H1 (cell line): ENCODE results near the gene LTBR. TPM values are rescaled to one million over a fixed set of nuclear protein-coding genes. Genes with fewer than 3 reads are reported as not detected.

Source experiments
- CTCF ChIA-PET: fragments of 300-600 bp; sonication (Branson Sonifier 250); formaldehyde crosslinking; loops from one replicate; lab custom pipeline; 2021; ENCODE audit not compliant: partially characterized antibody; lab: Charles Lee
- POLR2A ChIA-PET: fragments of 300-600 bp; sonication (Branson Sonifier 250); formaldehyde crosslinking; loops from one replicate; lab custom pipeline; 2021; ENCODE audit warnings: inconsistent platforms; ENCODE audit not compliant: partially characterized antibody; lab: Charles Lee
- DNase-seq, 2 experiments: peaks; one replicate each; pipeline versions ENCODE4 v3.0.0 to v3.0.0-alpha.2; 2010 to 2022; ENCODE audit warnings: low spot score in 2 of 2, low read depth in 1 of 2, mixed read lengths in 1 of 2
- FAIRE-seq: peaks from 2 replicates; lab custom pipeline; 2011; peaks lifted over from hg19 to GRCh38; lab: Jason Lieb, UNC
- H2AFZ ChIP-seq: 2 replicates; pipeline ENCODE4 v1.8.1; 2012; ENCODE audit warnings: low read length, inconsistent platforms
- H2AK5ac ChIP-seq: 2 replicates; pipeline ENCODE4 v1.6.1; 2013; ENCODE audit warnings: low read depth, low read length
- H2BK120ac ChIP-seq: replicated peaks from 2 replicates; pipeline ENCODE3; 2013; ENCODE audit warnings: low read depth, low read length, inconsistent platforms
- H2BK12ac ChIP-seq: 2 replicates; pipeline ENCODE4 v1.6.1; 2013; ENCODE audit warnings: low read depth, low read length
- H2BK15ac ChIP-seq: 2 replicates; pipeline ENCODE4 v1.6.1; 2013; ENCODE audit warnings: low read length
- H2BK20ac ChIP-seq: 2 replicates; pipeline ENCODE4 v1.6.1; 2013; ENCODE audit warnings: low read length
- H2BK5ac ChIP-seq: 2 replicates; pipeline ENCODE4 v1.6.1; 2013; ENCODE audit warnings: low read depth, low read length
- H3K14ac ChIP-seq: 2 replicates; pipeline ENCODE4 v1.6.1; 2013; ENCODE audit warnings: inconsistent platforms; ENCODE audit not compliant: insufficient read length
- H3K18ac ChIP-seq: 2 replicates; pipeline ENCODE4 v1.6.1; 2013; ENCODE audit warnings: low read length; ENCODE audit errors: extremely low read depth
- H3K23ac ChIP-seq: 2 replicates; pipeline ENCODE4 v1.6.1; 2013; ENCODE audit warnings: inconsistent platforms; ENCODE audit not compliant: insufficient read length
- H3K23me2 ChIP-seq: 2 replicates; pipeline ENCODE4 v1.6.1; 2013; ENCODE audit warnings: low read depth, low read length
- H3K27ac ChIP-seq: 2 replicates; pipeline ENCODE4 v1.6.1; 2011; ENCODE audit warnings: low read depth, low read length, inconsistent platforms
- H3K27me3 ChIP-seq, 4 experiments: replicated peaks in 1 of 4; 1 replicate in 1 of 4; 2 replicates in 3 of 4; pipeline versions ENCODE4 v1.6.1 to v1.8.1; 2011 to 2013; ENCODE audit warnings: low read length in 3 of 4, mild to moderate bottlenecking in 3 of 4, inconsistent platforms in 2 of 4, mixed read lengths in 2 of 4, moderate library complexity in 1 of 4; ENCODE audit not compliant: control insufficient read depth in 3 of 4, insufficient read depth in 3 of 4; ENCODE audit errors: extremely low read depth in 1 of 4
- H3K36me3 ChIP-seq, 4 experiments: 2 replicates each; pipeline versions ENCODE4 v1.6.1 to v1.8.1; 2011 to 2013; ENCODE audit warnings: mild to moderate bottlenecking in 4 of 4, low read length in 3 of 4, moderate library complexity in 2 of 4, control low read depth in 1 of 4, inconsistent platforms in 1 of 4; ENCODE audit not compliant: insufficient read depth in 4 of 4, control insufficient read depth in 2 of 4
- H3K4ac ChIP-seq: replicated peaks from 2 replicates; pipeline ENCODE3; 2013; ENCODE audit warnings: low read length, low read depth, mixed read lengths, inconsistent platforms; ENCODE audit not compliant: insufficient read length
- H3K4me1 ChIP-seq, 4 experiments: replicated peaks in 1 of 4; 1 replicate in 1 of 4; 2 replicates in 3 of 4; pipeline versions ENCODE4 v1.6.1 to v1.8.1; 2011 to 2013; ENCODE audit warnings: low read length in 3 of 4, inconsistent platforms in 2 of 4, mixed read lengths in 1 of 4; ENCODE audit not compliant: insufficient read depth in 4 of 4, control insufficient read depth in 3 of 4
- H3K4me2 ChIP-seq, 2 experiments: 2 replicates each; pipeline versions ENCODE4 v1.6.1 to v1.8.1; 2011 to 2013; ENCODE audit warnings: low read depth in 2 of 2, low read length in 2 of 2, control low read depth in 1 of 2, inconsistent platforms in 1 of 2, mild to moderate bottlenecking in 1 of 2; ENCODE audit not compliant: insufficient read depth in 1 of 2
- H3K4me3 ChIP-seq, 4 experiments: fragments of 200-600, 300-600 bp in 1 of 4; sonication (generic), shearing (Covaris generic), sonication (Bioruptor Twin) in 1 of 4; 2 replicates each; pipeline versions ENCODE4 v1.5.1 to v1.8.1; 2011 to 2016; ENCODE audit warnings: low read length in 4 of 4, low read depth in 3 of 4, control low read depth in 2 of 4, inconsistent platforms in 2 of 4, mild to moderate bottlenecking in 2 of 4, mixed read lengths in 1 of 4, moderate library complexity in 1 of 4; ENCODE audit not compliant: insufficient read depth in 2 of 4; ENCODE audit errors: extremely low read depth in 1 of 4
- H3K56ac ChIP-seq: replicated peaks from 2 replicates; pipeline ENCODE3; 2013; ENCODE audit warnings: low read depth, mild to moderate bottlenecking, mixed read lengths, low read length, inconsistent platforms; ENCODE audit not compliant: insufficient read length
- H3K79me1 ChIP-seq: 2 replicates; pipeline ENCODE4 v1.6.1; 2013; ENCODE audit warnings: low read depth, low read length, control low read depth
- H3K79me2 ChIP-seq, 2 experiments: 2 replicates each; pipeline versions ENCODE4 v1.6.1 to v1.8.1; 2012 to 2013; ENCODE audit warnings: low read length in 2 of 2, mild to moderate bottlenecking in 2 of 2, inconsistent platforms in 1 of 2; ENCODE audit not compliant: insufficient read depth in 2 of 2, control insufficient read depth in 1 of 2
- H3K9ac ChIP-seq, 4 experiments: replicated peaks in 1 of 4; 1 replicate in 1 of 4; 2 replicates in 3 of 4; pipeline versions ENCODE4 v1.6.1 to v1.8.1; 2011 to 2013; ENCODE audit warnings: low read depth in 3 of 4, low read length in 3 of 4, control low read depth in 2 of 4, mild to moderate bottlenecking in 2 of 4, moderate library complexity in 2 of 4, inconsistent platforms in 1 of 4; ENCODE audit errors: extremely low read depth in 1 of 4
- H3K9me3 ChIP-seq, 2 experiments: 2 replicates each; pipeline versions ENCODE4 v1.6.1 to v1.8.1; 2012 to 2013; ENCODE audit warnings: mild to moderate bottlenecking in 2 of 2, moderate library complexity in 2 of 2, control low read depth in 1 of 2, inconsistent platforms in 1 of 2, low read depth in 1 of 2, low read length in 1 of 2, mixed read lengths in 1 of 2; ENCODE audit not compliant: insufficient read depth in 2 of 2
- H4K20me1 ChIP-seq, 2 experiments: replicated peaks in 1 of 2; 2 replicates each; pipeline versions ENCODE3 to v1.8.1; 2011 to 2013; ENCODE audit warnings: inconsistent platforms in 2 of 2, low read length in 2 of 2, mild to moderate bottlenecking in 1 of 2; ENCODE audit not compliant: insufficient read depth in 2 of 2, control insufficient read depth in 1 of 2
- H4K5ac ChIP-seq: 2 replicates; pipeline ENCODE4 v1.6.1; 2013; ENCODE audit warnings: low read length, low read depth, mixed read lengths, inconsistent platforms; ENCODE audit not compliant: insufficient read length
- H4K8ac ChIP-seq: 2 replicates; pipeline ENCODE4 v1.8.0; 2013; ENCODE audit warnings: mild to moderate bottlenecking, moderate library complexity, low read length, inconsistent platforms; ENCODE audit not compliant: insufficient read depth; ENCODE audit errors: extremely low read depth
- H4K91ac ChIP-seq: replicated peaks from 2 replicates; pipeline ENCODE3; 2013; ENCODE audit warnings: low read length, mixed read lengths, inconsistent platforms; ENCODE audit not compliant: insufficient read length
- ASH2L ChIP-seq: fragments of 200-600, 300-600 bp; sonication (generic); IDR thresholded peaks from one replicate; pipeline ENCODE4 v1.7.1; 2017; ENCODE audit warnings: low read length
- NANOG ChIP-seq: IDR thresholded peaks from 2 replicates; pipeline ENCODE4 v1.6.1; 2011; ENCODE audit warnings: low read length, low read depth, mild to moderate bottlenecking, inconsistent platforms; ENCODE audit not compliant: insufficient read depth, poor library complexity, severe bottlenecking
- WGBS, 2 experiments: shearing (Covaris generic) in 1 of 2; methylation state at CpG; one replicate each; pipeline versions ENCODE4 v1.1.6 to v1.1.7; 2013 to 2015; ENCODE audit warnings: low lambda C conversion rate in 2 of 2, mixed read lengths in 2 of 2, inconsistent platforms in 1 of 2, low coverage in 1 of 2, missing lambda C conversion rate in 1 of 2; ENCODE audit not compliant: insufficient replicate concordance in 2 of 2, insufficient coverage in 1 of 2, insufficient read length in 1 of 2; ENCODE audit errors: extremely low coverage in 1 of 2, missing lambda C conversion rate in 1 of 2; 5-methylcytosine and 5-hydroxymethylcytosine counted together
- polyA plus RNA-seq, 7 experiments: library from polyadenylated mRNA; depleted of rRNA in 3 of 7; stranded (reverse) in 5 of 7; unstranded in 2 of 7; fragments of >200 nt in 5 of 7; fragments of 200-250 nt in 2 of 7; gene quantifications; 1 replicate in 5 of 7; 2 replicates in 1 of 7; 4 replicates in 1 of 7; pipeline versions ENCODE4 v1.2.1 to v1.2.3, GENCODE V29; 2011 to 2013; ENCODE audit warnings: missing spikeins in 2 of 7, mixed read lengths in 2 of 7
- total RNA-seq: library from RNA; stranded (reverse); fragmentation: NEBNext Ultra II Directional; extraction: Animal tissue kit (Norgen Biotek cat#: 25700); gene quantifications from 2 replicates; pipeline ENCODE4 v1.2.1, GENCODE V29; 2021

The LTBR gene
- total and polyA plus RNA-seq, 2 of the 8 experiments (the other 6 are each of a cell fraction or from before 2014, with no cell fraction given), result 5.1 to 6.3 TPM

DNA sequence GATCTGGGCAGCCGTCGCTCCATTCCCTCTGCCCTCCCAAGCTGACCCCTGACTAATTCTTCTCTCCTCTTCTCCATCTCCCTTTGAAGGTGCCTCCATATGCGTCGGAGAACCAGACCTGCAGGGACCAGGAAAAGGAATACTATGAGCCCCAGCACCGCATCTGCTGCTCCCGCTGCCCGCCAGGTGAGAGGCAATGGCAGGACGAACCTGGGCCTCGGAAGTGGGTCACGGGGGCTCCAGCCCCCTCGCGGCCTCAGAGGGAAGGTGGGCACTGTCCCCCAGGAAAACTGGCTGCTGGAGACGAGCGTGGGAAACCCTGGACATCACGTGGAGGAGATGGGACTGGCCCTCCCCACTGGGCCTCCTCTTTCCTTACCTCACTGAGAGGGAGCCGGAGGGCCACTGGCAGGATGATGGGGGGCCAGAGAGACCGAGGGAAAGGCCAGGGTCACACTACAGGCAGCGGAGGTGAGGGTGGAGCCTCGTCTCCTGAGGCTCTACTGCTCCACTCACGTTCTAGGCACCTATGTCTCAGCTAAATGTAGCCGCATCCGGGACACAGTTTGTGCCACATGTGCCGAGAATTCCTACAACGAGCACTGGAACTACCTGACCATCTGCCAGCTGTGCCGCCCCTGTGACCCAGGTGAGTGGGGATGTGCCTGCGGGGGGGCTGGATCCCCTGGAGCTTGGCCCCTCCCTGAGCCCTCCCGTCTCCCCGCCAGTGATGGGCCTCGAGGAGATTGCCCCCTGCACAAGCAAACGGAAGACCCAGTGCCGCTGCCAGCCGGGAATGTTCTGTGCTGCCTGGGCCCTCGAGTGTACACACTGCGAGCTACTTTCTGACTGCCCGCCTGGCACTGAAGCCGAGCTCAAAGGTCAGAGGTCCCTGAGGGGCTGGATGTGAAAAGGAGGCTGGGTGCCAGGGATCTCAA is 806 bp downstream of the LTBR start:
- DNase-seq (no peak), FAIRE-seq (no peak)
- Histone ChIP-seq H2BK15ac (peak overlapping the region; percentile 83; the same call in 1 of the 2 replicates), H3K18ac (peak overlapping the region; percentile 87), H4K5ac (no peak overlapping the region), H3K4me1 (peaks cover 0 to 25% (median 20%) of the 10 kb centered on the region in 4 experiments; a peak in 6 of 7 replicates), H2AK5ac (peak overlapping the region; percentile 92; the same call in 1 of the 2 replicates), H2BK5ac (peak overlapping the region; percentile 44; the same call in 1 of the 2 replicates), H3K79me2 (no peaks in the 10 kb centered on the region), H3K4me2 (peak overlapping the region; percentile 22 to 38; a peak in 3 of 4 replicates), H3K79me1 (no peaks in the 10 kb centered on the region), H2BK12ac (peak overlapping the region; percentile 97; the same call in 1 of the 2 replicates), H4K91ac (peak overlapping the region; percentile 92), H3K9me3 (no peaks in the 10 kb centered on the region), H2BK20ac (0 out of 2 replicates have a peak overlapping the region, but pooled peaks have one; percentile 51), H3K36me3 (no peaks in the 10 kb centered on the region), H3K23me2 (peaks cover 1% of the 10 kb centered on the region; the same call in 1 of the 2 replicates), H3K23ac (no peak overlapping the region), H4K20me1 (no peaks in the 10 kb centered on the region), H3K4me3 (no peak overlapping the region; a peak in 2 of 8 replicates), H3K56ac (no peak overlapping the region), H3K27ac (no peak overlapping the region), H2BK120ac (no peak overlapping the region), H3K4ac (peak overlapping the region; percentile 62), H3K27me3 (peaks cover 0 to 26% (median 20%) of the 10 kb centered on the region in 4 experiments; a peak in 6 of 7 replicates), H4K8ac (peak overlapping the region; percentile 97), H2AFZ (no peak overlapping the region; the same call in 1 of the 2 replicates), H3K9ac (no peak overlapping the region), H3K14ac (peak overlapping the region; percentile 35)
- CTCF ChIA-PET, result interaction anchor here (1.0 to 3.0 kb wide), 8 partner anchors 10 to 81 kb away, joined by 3 to 13 read pairs (median 4); partner anchors contain the start of genes CD27 and SCNN1A
- WGBS, 2 experiments, result 91% methylated on average over 36 of the region's 36 CpGs; no CpG with 5 or more reads in 1 of the 2 experiments
- POLR2A ChIA-PET, result interaction anchor here (0.7 to 6.8 kb wide), 14 partner anchors 9 to 183 kb away, joined by 3 to 57 read pairs (median 4); partner anchors contain the start of genes GAPDH, NOP2, SCNN1A and TAPBPL
- TF ChIP-seq ASH2L (peak; percentile 4), NANOG (no peak)
